Measurements from ENCODE around the gene CPNE5.

CPNE5 gene

DNA sequence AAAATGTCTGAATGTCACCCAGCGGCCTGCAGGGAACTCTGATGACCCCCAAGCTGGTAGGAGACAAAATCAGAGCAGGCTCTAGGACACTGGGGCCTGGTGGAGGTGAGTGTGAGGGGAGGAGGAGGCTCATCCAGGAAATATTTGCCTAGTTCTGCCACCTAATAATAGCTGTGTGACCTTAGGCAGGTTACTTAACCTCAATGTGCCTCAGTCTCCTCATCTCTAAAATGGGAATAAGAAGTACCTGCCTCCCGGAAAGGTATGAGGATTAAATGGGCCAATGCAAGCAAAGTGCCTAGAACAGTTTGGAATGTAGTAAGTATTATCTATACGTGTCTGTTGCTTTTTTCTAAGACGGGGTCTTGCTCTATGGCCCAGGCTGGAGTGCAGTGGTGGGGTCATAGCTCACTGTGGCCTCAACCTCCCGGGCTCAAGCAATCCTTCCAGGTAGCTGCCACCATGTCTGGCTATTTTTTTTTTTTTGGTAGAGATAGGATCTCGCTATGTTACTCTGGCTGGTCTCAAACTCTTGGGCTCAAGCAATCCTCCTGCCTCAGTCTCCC, 81.2 kb downstream of the CPNE5 start:
- no peaks in the 10 kb centered on the region for H3K27me3 ChIP-seq (ENCODE audit: low read depth, low read length)
- peak overlapping the region; percentile 59; the same call in 1 of the 2 replicates for H3K9ac ChIP-seq (ENCODE audit: low read length)
- no peaks in the 10 kb centered on the region for H3K36me3 ChIP-seq (replicated peaks; ENCODE audit: low read depth, low read length)
- no peaks in the 10 kb centered on the region for H3K9me3 ChIP-seq (ENCODE audit: insufficient read depth, low read length)
- no peak overlapping the region for H2AFZ ChIP-seq (ENCODE audit: low read depth, low read length)
- peak overlapping the region; percentile 97 for H3K4me2 ChIP-seq (ENCODE audit: low read length)
- peak overlapping the region; percentile 75; the same call in 1 of the 2 replicates for H3K4me3 ChIP-seq (ENCODE audit: low read length)
- H3K4me1 ChIP-seq (ENCODE audit: low read length) = peaks cover 65% of the 10 kb centered on the region
- H4K20me1 ChIP-seq (ENCODE audit: insufficient read depth, low read length) = no peaks in the 10 kb centered on the region
- TF ChIP-seq EZH2phosphoT487 (IDR thresholded peaks at IDR 0.05; ENCODE audit: low read depth) = no peak
- TF ChIP-seq, protein P1, sequence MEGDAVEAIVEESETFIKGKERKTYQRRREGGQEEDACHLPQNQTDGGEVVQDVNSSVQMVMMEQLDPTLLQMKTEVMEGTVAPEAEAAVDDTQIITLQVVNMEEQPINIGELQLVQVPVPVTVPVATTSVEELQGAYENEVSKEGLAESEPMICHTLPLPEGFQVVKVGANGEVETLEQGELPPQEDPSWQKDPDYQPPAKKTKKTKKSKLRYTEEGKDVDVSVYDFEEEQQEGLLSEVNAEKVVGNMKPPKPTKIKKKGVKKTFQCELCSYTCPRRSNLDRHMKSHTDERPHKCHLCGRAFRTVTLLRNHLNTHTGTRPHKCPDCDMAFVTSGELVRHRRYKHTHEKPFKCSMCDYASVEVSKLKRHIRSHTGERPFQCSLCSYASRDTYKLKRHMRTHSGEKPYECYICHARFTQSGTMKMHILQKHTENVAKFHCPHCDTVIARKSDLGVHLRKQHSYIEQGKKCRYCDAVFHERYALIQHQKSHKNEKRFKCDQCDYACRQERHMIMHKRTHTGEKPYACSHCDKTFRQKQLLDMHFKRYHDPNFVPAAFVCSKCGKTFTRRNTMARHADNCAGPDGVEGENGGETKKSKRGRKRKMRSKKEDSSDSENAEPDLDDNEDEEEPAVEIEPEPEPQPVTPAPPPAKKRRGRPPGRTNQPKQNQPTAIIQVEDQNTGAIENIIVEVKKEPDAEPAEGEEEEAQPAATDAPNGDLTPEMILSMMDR (IDR thresholded peaks at IDR 0.05; ENCODE audit: low read depth, low read length) = no peak
- peak overlapping the region; percentile 76 for H3K27ac ChIP-seq (ENCODE audit: low read length)
- no peaks in the 10 kb centered on the region for H3K79me2 ChIP-seq (ENCODE audit: low read length)

DNA sequence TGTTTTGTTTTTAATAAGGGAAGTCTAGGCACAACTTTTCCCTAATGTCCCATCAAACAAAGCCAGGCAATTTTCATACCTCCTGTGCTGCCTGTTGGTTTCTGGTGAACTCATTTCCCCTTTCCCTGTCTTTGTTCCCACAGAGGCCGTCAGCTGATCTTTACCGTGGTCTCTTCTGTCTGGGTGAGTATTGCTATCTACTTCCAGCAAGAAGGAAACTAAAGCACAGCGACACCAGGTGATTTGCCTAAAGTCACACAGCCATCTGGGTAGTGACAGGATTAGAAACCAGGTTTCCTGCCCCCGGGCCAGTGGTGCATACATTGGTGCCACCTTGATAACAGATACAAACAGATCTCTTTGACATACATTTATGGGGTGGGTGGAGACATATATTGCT, 82.0 kb downstream of the CPNE5 start:
- no peaks in the 10 kb centered on the region for H3K79me2 ChIP-seq (ENCODE audit: low read length)

DNA sequence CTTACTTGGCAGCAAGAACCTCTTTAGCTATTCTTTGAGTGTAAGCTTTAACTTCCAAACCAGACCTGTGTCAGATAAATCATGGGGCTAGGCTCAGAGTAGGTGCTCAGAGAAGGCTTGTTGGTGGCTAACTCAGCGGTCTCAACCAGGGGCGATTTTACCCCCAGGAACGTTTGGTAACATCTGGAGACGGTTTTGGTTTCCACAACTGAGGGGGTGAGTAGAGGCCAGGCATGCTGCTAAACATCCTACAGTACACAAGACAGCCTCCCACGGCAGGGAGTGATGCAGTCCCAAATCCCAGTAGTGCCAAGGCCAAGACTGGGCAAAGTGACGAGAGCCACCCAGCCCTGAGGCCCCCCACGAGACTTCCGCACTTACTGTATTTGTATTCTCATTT, 82.5 kb downstream of the CPNE5 start:
- Histone ChIP-seq H3K36me3 (replicated peaks; ENCODE audit: low read depth, low read length) (no peaks in the 10 kb centered on the region), H3K27me3 (ENCODE audit: low read depth, low read length) (no peaks in the 10 kb centered on the region), H3K4me2 (ENCODE audit: low read length) (peak overlapping the region; percentile 97), H2AFZ (ENCODE audit: low read depth, low read length) (peak overlapping the region; percentile 19; the same call in 1 of the 2 replicates), H4K20me1 (ENCODE audit: insufficient read depth, low read length) (no peaks in the 10 kb centered on the region), H3K27ac (ENCODE audit: low read length) (peak overlapping the region; percentile 76), H3K4me3 (ENCODE audit: low read length) (peak overlapping the region; percentile 63), H3K4me1 (ENCODE audit: low read length) (peaks cover 76% of the 10 kb centered on the region), H3K9me3 (ENCODE audit: insufficient read depth, low read length) (no peaks in the 10 kb centered on the region), H3K9ac (ENCODE audit: low read length) (peak overlapping the region; percentile 59), H3K79me2 (ENCODE audit: low read length) (no peaks in the 10 kb centered on the region)
- TF ChIP-seq EZH2phosphoT487 (IDR thresholded peaks at IDR 0.05; ENCODE audit: low read depth) = no peak
- TF ChIP-seq, protein P1 (IDR thresholded peaks at IDR 0.05; ENCODE audit: low read depth, low read length) = no peak

More for the DNA sequence above, 82.0 kb downstream of the CPNE5 start:
- no peaks in the 10 kb centered on the region for H4K20me1 ChIP-seq (ENCODE audit: insufficient read depth, low read length)
- H3K27me3 ChIP-seq (ENCODE audit: low read depth, low read length) = no peaks in the 10 kb centered on the region
- peak overlapping the region; percentile 76 for H3K27ac ChIP-seq (ENCODE audit: low read length)
- H3K9ac ChIP-seq (ENCODE audit: low read length) = peak overlapping the region; percentile 59; the same call in 1 of the 2 replicates
- no peaks in the 10 kb centered on the region for H3K36me3 ChIP-seq (replicated peaks; ENCODE audit: low read depth, low read length)
- no peak for TF ChIP-seq EZH2phosphoT487 (IDR thresholded peaks at IDR 0.05; ENCODE audit: low read depth)
- TF ChIP-seq, protein P1 (IDR thresholded peaks at IDR 0.05; ENCODE audit: low read depth, low read length) = peak; percentile 42
- peak overlapping the region; percentile 63 for H3K4me3 ChIP-seq (ENCODE audit: low read length)
- no peak overlapping the region for H2AFZ ChIP-seq (ENCODE audit: low read depth, low read length)
- peak overlapping the region; percentile 97 for H3K4me2 ChIP-seq (ENCODE audit: low read length)
- H3K4me1 ChIP-seq (ENCODE audit: low read length) = peaks cover 74% of the 10 kb centered on the region
- H3K9me3 ChIP-seq (ENCODE audit: insufficient read depth, low read length) = no peaks in the 10 kb centered on the region

DNA sequence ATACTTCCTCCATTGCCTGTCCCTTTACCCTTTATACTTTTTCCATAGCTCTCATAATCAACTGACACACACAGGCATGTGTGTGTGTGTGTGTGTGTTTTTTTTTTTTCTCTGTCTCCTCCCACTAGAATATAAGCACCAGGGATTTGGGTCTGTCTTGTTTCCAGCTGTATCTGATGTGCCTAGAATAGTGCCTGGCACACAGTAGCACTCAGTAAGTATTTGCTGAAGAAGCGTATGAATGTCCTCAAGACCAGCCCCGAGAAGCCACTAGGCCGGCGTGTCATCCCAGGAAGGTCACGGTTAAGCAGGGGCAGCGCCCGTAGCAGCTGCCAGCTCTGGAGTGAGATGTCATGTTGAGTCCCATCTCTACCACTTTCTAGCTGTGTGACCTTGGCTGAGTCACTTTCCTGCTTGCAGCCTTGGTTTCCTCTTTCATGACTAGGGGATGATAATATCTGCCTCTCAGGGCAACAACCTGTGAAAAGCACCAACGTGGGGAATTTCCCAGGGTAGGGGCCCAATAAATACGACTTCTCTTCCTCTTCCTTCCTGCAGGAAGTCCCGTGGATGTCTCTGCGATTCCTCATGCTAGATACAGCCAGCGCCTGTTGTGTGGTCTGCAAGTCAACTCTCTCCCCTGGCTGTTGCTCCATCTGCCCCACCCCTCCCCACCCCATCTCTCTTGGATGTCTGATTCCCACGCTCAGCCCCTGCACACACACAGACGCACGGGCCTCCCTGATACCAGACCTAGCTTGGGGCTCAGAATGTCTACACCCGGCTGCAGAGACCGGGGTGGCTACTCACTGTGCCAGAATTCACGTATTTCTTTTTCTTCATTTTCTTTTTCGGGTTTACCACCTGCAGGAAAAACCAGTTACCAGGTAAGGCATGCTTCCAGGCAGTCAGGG, 83.6 kb downstream of the CPNE5 start:
- Histone ChIP-seq H3K4me2 (ENCODE audit: low read length) (peak overlapping the region; percentile 97), H4K20me1 (ENCODE audit: insufficient read depth, low read length) (no peaks in the 10 kb centered on the region), H3K4me3 (ENCODE audit: low read length) (peak overlapping the region; percentile 63), H3K27ac (ENCODE audit: low read length) (peak overlapping the region; percentile 76), H2AFZ (ENCODE audit: low read depth, low read length) (no peak overlapping the region), H3K27me3 (ENCODE audit: low read depth, low read length) (no peaks in the 10 kb centered on the region), H3K4me1 (ENCODE audit: low read length) (peaks cover 76% of the 10 kb centered on the region), H3K79me2 (ENCODE audit: low read length) (no peaks in the 10 kb centered on the region), H3K9ac (ENCODE audit: low read length) (peak overlapping the region; percentile 59), H3K36me3 (replicated peaks; ENCODE audit: low read depth, low read length) (no peaks in the 10 kb centered on the region), H3K9me3 (ENCODE audit: insufficient read depth, low read length) (no peaks in the 10 kb centered on the region)
- no peak for TF ChIP-seq EZH2phosphoT487 (IDR thresholded peaks at IDR 0.05; ENCODE audit: low read depth)
- TF ChIP-seq, protein P1 (IDR thresholded peaks at IDR 0.05; ENCODE audit: low read depth, low read length) = no peak

All from OCI-LY3 (cell line).